ENCODE data around the gene IL1RAP.
"Not testable (repeated sequence)": the region's sequence is repeated elsewhere in the genome, so short reads cannot be mapped to it uniquely, and the experiment has no call there.

IL1RAP gene

GRCh38 chr3:190513409-190514370 lies at the start of gene IL1RAP:
Gene IL1RAP, plus strand, starts transcription at chr3:190514085. Its CDS starts 50,205 bp downstream, at chr3:190564290.
- FAIRE-seq: peak; percentile 91
- DNase-seq (ENCODE audit: insufficient read length, low spot score): peak; percentile 80

DNA sequence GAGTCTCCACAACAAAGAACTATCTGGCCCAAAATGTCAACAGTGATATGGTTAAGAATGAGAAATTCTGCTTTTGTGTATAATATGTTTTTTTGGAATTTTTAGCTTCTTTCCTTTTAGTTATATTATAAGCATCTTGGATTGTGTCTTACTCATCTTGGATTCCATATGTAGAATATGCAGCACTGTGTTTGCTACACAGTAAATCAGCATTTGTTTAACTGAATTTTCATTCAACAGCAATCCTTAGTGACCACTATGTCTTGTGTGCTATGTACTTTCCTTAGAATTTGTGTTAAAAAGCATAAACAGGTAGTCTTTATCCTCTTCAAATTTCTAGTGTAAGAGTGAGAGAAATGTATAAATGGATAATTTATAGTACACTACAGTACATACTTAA lies 46.0 kb upstream of the IL1RAP start:
- no peak for FAIRE-seq

GRCh38 chr3:190473261-190473660 lies 40.6 kb upstream of the IL1RAP start:
- not testable (repeated sequence) for DNase-seq (ENCODE audit: insufficient read length, low spot score); FAIRE-seq

More for the DNA sequence above, 46.0 kb upstream of the IL1RAP start:
- DNase-seq (ENCODE audit: insufficient read length, low spot score): no peak

DNA sequence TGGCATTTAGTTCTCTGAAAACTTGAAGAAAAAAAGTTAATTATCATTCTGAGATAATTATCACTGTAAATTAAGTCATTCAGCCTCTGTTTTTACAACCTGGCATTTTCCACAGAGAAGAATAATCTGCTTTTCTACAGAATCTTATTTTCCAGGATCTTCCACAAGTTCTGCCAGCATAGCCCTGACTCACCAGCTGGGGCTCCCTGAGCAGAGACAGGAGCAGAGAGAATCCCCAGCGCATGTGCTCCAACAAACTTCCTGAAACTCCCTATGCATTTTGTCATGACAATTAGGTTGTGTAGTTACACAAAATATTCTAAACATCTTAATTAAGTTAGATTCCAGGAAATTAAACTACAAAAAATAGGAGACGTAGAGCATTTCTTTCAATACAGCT lies 32.1 kb upstream of the IL1RAP start:
- DNase-seq (ENCODE audit: insufficient read length, low spot score) (no peak), FAIRE-seq (no peak)

DNA sequence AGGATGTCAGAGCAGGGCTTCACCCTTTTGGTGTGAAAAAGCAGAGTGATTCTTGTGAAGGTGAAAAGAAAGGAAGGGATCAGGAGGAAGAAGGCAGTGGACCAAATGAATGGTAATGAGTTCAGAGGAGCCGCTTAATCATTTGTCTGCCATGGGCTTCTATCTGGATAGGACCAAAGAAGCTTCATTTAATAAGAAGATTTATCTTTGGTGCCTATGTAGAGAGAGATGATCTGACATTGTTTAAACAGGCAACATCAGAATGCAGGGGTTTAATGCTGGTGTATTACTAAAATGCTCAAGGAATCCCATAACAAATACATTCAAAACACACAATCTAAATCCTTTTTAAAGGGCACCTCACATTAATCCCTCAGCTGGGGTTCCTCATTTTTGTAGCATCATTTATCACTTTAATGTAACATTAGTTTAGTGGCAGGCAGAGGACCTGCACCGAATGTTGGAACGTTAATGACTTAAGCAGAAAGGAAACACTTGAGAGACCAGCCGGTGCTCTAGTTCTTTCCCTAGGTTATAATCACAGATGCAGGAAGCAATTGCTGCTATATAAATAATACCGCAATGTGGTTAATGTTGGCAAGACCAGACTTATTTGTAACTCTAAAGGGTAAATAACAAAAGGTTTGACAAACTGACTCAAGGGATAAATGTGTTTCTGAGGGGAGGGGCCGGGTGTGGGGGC lies 27.9 kb upstream of the IL1RAP start:
- FAIRE-seq: no peak
- no peak for DNase-seq (ENCODE audit: insufficient read length, low spot score)

DNA sequence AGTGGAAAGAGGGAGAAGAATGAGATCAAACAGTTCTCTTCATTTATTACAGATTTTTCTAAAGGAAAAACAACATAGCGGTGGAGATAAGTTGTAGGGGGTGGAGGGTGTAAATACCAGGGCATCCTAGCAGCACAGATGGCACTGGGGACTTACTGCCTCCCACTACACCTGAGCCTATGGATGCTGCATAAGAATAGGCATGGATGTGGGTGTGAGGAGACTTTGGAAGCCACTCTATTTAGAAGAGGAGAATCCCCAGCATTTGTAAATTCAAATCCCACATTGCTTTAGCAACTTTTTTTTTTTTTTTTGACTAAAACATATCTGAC lies 27.4 kb upstream of the IL1RAP start:
- no peak for FAIRE-seq
- DNase-seq (ENCODE audit: insufficient read length, low spot score): no peak

DNA sequence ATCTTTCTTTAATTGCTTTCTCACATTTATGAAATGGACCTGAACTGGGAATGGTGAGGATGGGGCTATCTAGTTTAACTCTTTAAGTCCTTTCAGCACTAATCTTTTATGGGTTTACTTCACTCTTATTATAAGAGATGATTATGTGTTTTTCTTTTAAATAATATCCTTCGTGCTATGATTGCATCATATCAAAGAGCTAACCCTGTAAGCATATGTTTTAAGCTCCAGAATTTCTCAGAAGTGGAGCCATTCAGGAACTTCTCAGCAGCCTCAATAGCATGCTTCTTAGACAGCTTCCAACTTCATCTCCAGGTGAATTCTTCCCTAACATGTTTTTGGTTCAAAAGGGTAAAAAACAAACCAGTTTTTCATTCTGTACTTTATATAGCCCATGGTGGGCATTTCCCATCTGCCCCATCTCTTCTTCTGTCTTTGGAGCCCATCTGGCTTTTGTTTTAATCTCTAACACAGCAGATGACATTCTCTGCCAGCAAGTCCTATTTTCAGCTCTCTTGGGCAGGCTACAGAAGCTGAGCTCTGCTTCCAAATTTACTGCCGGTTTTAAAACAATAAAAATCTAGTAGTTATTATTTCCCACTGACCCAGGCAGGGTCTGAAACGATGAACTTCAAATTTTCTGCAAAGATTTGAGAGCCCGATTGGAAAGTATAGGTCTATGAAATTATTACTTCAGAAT lies 26.8 kb upstream of the IL1RAP start:
- FAIRE-seq (no peak), DNase-seq (ENCODE audit: insufficient read length, low spot score) (no peak)

DNA sequence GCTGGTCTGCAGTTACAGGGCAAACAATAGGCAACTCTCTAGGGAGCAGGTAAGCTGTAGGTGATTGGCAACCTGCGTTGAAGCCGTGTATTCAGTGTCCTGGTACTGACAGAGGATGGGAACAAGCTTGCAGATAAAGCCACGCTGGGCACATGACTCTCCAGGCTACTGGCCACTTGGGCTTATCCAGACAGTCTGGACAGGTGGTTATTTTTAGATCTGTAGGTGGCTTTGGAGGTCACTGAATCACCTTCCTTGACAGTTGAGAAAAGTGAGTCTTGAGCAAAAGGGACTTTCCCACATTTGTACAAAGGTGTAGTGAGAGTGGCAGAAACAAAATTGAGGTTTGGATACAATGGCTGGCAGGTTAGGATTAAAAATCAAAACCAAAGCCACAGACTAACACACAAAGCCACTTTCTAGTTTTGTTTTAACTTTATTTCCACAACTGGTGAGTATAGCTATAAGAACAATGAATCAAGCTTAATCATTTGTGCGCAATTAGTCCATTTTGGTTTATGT lies 22.3 kb upstream of the IL1RAP start:
- DNase-seq (ENCODE audit: insufficient read length, low spot score): no peak
- no peak for FAIRE-seq

DNA sequence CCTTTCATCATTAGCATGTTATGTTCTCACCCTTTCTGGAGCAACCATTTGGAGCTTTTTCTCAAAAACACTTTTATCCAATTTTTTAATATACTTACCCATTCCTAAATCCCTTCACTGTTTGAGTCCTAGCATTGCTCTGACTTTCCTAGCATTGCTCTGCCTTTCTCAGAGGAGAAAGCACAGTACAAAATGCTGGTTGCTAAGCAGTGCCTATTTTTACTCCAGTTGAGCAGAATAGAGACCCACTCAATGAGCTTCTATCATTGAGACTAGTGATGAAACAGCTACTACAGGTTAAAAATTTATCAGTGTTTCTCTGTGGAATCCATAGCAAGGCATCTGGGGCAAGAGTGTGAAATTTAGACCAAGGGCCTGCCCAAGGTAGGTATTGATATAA lies 21.8 kb upstream of the IL1RAP start:
- DNase-seq (ENCODE audit: insufficient read length, low spot score) (no peak), FAIRE-seq (no peak)

DNA sequence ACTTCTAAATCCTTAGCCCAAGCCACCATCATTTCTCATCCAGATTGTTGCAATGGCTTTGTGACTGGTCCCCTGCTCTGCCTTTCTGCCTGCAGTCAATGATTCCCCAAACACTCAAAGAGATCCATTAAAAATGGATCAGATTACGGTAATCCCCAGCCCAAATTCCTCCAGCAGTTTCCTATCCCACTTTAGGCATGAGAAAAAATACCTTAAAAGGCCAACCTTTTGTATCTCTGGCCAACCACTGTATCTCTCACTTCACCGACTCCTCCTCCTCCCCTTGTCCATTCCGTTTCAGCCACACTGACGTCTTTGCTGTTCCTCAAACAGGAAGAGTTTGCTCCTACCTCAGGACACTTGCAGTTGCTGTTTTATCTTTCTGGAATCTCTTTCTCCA lies 20.9 kb upstream of the IL1RAP start:
- DNase-seq (ENCODE audit: insufficient read length, low spot score) (no peak), FAIRE-seq (no peak)

DNA sequence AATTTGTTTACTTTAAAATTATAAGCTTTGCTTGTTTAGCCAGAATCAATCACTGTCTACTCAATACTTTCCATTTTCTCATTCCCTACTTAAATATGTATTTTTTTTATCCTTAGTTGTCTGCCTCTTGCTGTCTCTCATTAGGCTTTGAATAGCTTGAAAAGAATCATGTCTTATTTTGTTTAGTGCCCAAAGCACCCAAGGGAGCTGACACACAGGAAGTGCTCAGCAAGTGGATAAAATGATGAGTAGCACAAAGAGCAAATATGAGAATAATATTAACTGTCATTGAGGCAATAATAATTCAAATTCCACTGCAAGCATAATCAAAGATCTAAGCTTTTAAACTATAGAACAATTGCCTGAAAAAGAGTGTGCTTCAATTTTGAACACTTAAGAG lies 19.0 kb upstream of the IL1RAP start:
- FAIRE-seq (no peak), DNase-seq (ENCODE audit: insufficient read length, low spot score) (no peak)

- no peak for FAIRE-seq
- no peak for DNase-seq (ENCODE audit: insufficient read length, low spot score)
These were observed 18.5 kb upstream of the IL1RAP start for GRCh38 chr3:190495354-190495753.

GRCh38 chr3:190495796-190496195 lies 18.1 kb upstream of the IL1RAP start:
- no peak for FAIRE-seq
- DNase-seq (ENCODE audit: insufficient read length, low spot score): no peak

DNA sequence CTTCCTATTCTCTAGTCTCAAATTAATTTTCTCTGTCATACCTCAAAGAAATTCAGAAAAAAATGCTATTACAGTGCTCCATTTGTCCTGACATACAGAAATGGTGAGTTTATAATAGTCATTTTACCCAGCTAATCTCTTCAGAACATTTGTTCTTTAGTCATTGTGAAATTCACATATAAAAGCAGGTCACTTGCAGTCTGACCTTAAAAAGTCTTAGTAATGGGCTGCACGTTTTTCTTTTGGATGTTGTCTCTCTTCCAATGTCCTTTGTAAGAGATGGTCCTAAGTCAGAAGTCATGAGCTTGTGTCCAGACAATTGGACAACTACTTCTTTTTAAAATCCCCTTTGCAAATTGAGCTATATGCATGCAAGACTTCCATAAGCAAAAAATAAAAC lies 17.0 kb upstream of the IL1RAP start:
- DNase-seq (ENCODE audit: insufficient read length, low spot score): no peak
- no peak for FAIRE-seq

- FAIRE-seq: no peak
- DNase-seq (ENCODE audit: insufficient read length, low spot score): no peak
These were observed 16.1 kb upstream of the IL1RAP start for GRCh38 chr3:190497811-190498210.

- no peak for FAIRE-seq
- DNase-seq (ENCODE audit: insufficient read length, low spot score): no peak
These were observed 15.6 kb upstream of the IL1RAP start for GRCh38 chr3:190498293-190498692.

- no peak for DNase-seq (ENCODE audit: insufficient read length, low spot score)
- FAIRE-seq: no peak
These were observed 14.8 kb upstream of the IL1RAP start for GRCh38 chr3:190499122-190499521.

- DNase-seq (ENCODE audit: insufficient read length, low spot score): no peak
- FAIRE-seq: no peak
These were observed 10.9 kb upstream of the IL1RAP start for GRCh38 chr3:190502946-190503345.

DNA sequence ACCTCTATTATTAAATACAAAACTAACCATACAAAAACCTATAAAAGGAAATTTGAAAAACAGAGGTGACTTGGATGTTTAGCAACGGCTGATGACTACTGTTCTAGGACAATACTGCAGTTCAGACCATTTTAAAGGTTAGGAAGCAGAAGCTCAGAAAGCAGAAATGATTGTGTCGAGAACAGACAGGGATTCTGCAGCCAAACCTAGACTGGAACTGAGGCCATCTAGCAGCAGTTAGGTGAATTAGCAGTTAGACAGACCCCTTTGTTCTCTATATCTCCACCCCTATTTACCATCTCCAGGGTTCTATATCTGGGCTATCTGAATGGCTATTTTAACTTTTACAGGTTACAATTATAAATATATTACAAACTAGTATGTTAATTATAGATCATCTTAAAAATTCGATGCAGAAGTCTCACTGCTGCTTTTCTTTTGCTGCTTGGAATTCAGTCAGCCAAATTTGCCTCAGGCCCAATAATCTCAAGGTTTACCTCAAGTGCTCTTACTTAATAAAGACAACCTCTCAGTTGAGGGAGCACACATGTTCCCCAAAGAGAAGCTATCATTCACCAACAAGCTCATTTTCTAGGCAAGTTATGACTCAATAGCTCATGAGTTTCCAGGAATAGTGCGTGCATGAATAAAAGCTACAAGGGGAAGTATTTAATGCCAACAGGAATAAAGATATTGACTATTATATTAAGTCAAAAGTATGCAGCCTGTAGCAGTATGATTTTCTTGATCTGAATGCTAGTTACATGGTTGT lies 9.3 kb upstream of the IL1RAP start:
- DNase-seq (ENCODE audit: insufficient read length, low spot score) (no peak), FAIRE-seq (no peak)

DNA sequence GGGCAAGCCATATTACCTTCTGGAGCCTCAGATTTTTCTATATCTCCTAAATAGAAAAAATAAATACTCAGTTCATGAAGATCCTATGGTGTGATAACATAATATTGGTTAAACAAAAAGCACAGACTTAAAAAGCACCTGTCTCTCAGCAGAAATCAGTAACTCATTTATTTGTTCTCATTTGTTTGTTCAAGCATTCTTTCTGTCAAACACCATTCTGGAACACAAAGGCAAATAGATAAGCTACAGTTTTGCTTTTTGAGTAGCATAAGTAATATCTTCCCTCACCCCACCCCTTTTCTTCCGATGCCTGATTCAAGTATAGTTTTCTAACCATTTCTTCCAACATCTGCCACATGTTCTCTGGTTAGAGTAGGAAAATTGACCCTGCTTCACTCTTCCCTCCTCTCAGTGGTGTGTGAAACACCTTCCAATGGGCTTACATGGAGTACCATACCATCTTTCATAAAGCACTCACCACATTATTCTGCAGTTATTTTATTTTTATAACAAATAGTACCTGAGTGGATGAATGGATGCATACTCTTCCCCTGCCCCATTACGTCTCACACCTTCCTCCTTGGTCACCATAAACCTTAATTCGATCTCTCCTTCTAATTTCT lies 8.4 kb upstream of the IL1RAP start:
- FAIRE-seq (no peak), DNase-seq (ENCODE audit: insufficient read length, low spot score) (no peak)

All from GM19239 (cell line).